Sciatic nerve (tissue), 2 donors: Measurements from ENCODE around the gene CSNK1A1L. TPM values are rescaled to one million over a fixed set of nuclear protein-coding genes. Genes with fewer than 3 reads are reported as not detected.
A peak's percentile ranks its signal among the peaks of the same experiment; 100 is the strongest.
"Not testable (repeated sequence)": the region's sequence is repeated elsewhere in the genome, so short reads cannot be mapped to it uniquely, and the experiment has no call there.

Source experiments
- ATAC-seq: fragments of 200-7000 bp; cut with Tn5 transposase; one replicate; pipeline ENCODE4 v1.9.1; 2020; ENCODE audit warnings: mild to moderate bottlenecking, moderate library complexity
- DNase-seq: peaks from one replicate; pipeline ENCODE4 v3.0.0-alpha.2; 2020; ENCODE audit warnings: low spot score
- intact Hi-C: fragments of 100-400 bp; cut with DNase I; formaldehyde crosslinking; loops from one replicate; pipeline ENCODE4 v1.14.2; 2022
- total RNA-seq: library from RNA; stranded (reverse); fragmentation: NEBNext Ultra II Directional; extraction: Animal tissue kit (Norgen Biotek cat#: 25700); gene quantifications from one replicate; pipeline ENCODE4 v1.2.1, GENCODE V29; 2021
- donor health status: DM: no; HTN: no; CAD: no.
- donor health status: DM: no; HTN: no; CAD: no.

CSNK1A1L gene
- total RNA-seq, 1 donor from 2014 or later: not detected

- DNase-seq (no peak), ATAC-seq (peak; percentile 28)
- intact Hi-C loops: no loop called here
These were observed 35.8 kb downstream of the CSNK1A1L start for GRCh38 chr13:37069597-37070103.

- intact Hi-C loops: no loop called here
- no peak for ATAC-seq
- DNase-seq: no peak
These were observed 36.5 kb downstream of the CSNK1A1L start for GRCh38 chr13:37068962-37069361.

DNA sequence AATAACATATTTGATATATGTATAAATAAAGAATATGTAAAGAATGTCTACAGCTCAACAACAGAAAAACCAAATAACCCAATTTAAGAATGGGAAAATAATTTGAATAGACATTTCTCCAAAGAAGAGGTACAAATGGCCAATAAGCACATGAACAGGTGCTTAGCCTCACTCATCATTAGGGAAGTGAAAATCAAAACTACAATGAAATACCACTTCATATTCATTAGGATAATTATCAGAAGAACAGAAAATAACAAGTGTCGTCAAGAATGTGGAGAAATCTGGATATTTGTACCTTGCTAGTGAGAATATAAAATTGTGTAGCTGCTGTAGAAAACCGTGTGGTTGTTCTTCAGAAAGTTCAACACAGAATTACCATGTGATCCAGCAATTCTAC, 37.6 kb downstream of the CSNK1A1L start:
- DNase-seq (no peak), ATAC-seq (no peak)
- intact Hi-C loops: no loop called here

DNA sequence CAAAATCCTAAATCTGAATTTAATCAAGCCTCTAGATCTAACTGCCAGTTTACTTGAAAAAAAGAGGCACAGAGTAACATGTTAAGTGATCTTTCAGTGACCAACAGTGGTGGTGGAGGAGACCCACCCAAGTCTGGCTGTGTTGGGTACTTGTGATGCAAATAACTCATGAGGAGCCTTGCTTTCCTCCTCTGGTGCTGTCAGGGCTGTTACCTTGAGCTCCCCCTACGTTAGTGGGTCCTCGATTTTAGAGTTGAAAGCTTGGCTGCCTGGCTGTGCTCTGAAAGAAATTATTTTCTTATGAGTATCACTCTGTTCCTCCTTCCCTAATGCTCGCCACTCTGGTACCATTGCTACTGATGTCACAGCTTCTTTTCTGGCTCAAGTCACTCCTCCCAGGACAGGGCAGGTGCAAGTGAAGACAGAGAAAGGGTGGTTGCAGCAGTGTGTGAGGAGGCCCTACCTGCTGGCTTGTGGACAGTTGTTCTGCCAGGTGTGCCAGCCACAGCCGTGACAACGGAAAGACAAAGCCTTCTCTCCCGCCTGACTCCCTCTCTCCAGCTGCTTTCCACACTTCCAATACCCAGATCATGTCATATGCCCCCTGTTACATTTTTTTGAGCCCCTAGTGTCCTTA, 39.5 kb downstream of the CSNK1A1L start:
- DNase-seq: no peak
- intact Hi-C loops: no loop called here

GRCh38 chr13:37059848-37060192, 45.6 kb downstream of the CSNK1A1L start:
- intact Hi-C loops: no loop called here
- ATAC-seq (peak; percentile 11), DNase-seq (no peak)

More for the DNA sequence above, 39.5 kb downstream of the CSNK1A1L start:
- no peak for ATAC-seq

DNA sequence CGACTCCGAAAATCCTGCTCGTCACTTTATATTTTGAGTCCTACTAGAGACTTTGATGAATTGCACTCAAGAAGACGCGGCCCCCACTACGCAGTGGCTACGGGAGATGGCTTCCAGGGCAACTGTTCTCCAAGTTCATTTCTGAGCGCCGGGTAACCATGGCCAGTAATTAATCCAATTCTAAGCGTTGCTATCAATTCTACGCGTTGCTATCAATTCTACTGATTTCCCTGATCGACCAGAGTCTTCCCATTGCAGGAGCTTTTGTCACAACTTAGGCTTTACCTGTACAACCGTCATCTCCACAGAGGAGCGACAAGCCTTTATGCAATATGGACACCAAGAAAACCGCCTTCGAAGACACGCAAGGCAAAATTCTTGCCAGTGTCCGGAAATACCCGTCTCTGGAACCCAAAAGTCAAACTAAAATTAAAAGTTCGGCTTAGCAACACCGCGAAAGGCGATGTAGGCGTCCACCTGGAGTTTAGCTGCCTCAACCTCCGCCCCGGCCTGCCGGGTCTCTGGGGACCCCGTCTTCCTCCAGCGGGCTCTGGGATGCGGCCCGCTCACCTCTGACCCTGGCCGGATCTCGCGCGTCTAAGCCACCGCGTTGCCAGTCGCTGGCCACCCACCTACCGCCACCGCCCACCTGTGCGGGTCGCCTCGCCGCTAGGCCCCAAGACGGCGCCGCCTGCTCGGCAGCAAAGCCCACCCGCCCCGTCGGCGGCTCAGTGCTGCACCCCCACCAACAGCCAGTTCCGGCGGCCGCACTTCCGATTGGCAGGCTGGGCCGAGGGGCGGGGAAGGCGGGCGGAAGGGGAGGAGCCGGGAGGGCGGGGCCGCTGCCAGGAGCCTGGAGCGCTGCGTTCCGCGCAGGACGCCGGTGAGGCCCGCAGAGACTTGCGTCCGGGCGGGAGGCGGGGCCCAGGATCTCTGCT, 46.3 kb downstream of the CSNK1A1L start, which contains the start of gene SUPT20H:
TSS of gene SUPT20H (minus strand) at position 779 of the 938 bp plus-strand sequence. CDS start 8,198 bp downstream, outside the sequence.
- DNase-seq (peak; percentile 95), ATAC-seq (peak; percentile 99)
- intact Hi-C loops: no loop called here

- ATAC-seq, DNase-seq, intact Hi-C loops: not testable (repeated sequence)
These were observed 49.2 kb downstream of the CSNK1A1L start for GRCh38 chr13:37056228-37056627.

Other genes starting within 250 kb of the CSNK1A1L start
- 30.5 TPM for gene SMAD9, start 185.4 kb downstream of the CSNK1A1L start, total RNA-seq
- gene ALG5, start 106.3 kb downstream of the CSNK1A1L start, total RNA-seq: 36.0 TPM
- 28.8 TPM for gene EXOSC8, start 104.9 kb downstream of the CSNK1A1L start, total RNA-seq
- 62.8 TPM for gene SUPT20H, start 46.0 kb downstream of the CSNK1A1L start, total RNA-seq